GM21381 (cell line): Measurements from ENCODE around the gene CELF5.
"Not testable (repeated sequence)": the region's sequence is repeated elsewhere in the genome, so short reads cannot be mapped to it uniquely, and the experiment has no call there.

Source experiments
- ATAC-seq: cut with Tn5 transposase; IDR thresholded peaks from one replicate; pipeline ENCODE4 v1.9.1; 2021; ENCODE audit warnings: mild to moderate bottlenecking, moderate library complexity; ENCODE audit not compliant: unreplicated experiment

Gene CELF5

GRCh38 chr19:3206216-3206953 is 18.1 kb upstream of the CELF5 start:
- no peak for ATAC-seq

GRCh38 chr19:3207461-3208242 is 16.8 kb upstream of the CELF5 start:
- no peak for ATAC-seq

GRCh38 chr19:3208317-3209207 is 15.9 kb upstream of the CELF5 start:
- no peak for ATAC-seq

GRCh38 chr19:3210347-3211017 is 14.0 kb upstream of the CELF5 start:
- ATAC-seq = no peak

- no peak for ATAC-seq
Observed at GRCh38 chr19:3211191-3211590, 13.3 kb upstream of the CELF5 start.

- no peak for ATAC-seq
Observed at GRCh38 chr19:3213159-3213558, 11.3 kb upstream of the CELF5 start.

- ATAC-seq = no peak
Observed at GRCh38 chr19:3216874-3217273, 7.6 kb upstream of the CELF5 start.

- no peak for ATAC-seq
Observed at GRCh38 chr19:3220576-3220975, 3.9 kb upstream of the CELF5 start.

GRCh38 chr19:3221576-3221975 is 2.9 kb upstream of the CELF5 start:
- not testable (repeated sequence) for ATAC-seq

- ATAC-seq = no peak
Observed at GRCh38 chr19:3222709-3223108, 1.8 kb upstream of the CELF5 start.

GRCh38 chr19:3225169-3225485 is 666 bp downstream of the CELF5 start:
- ATAC-seq = no peak

GRCh38 chr19:3225677-3226093 is 1.2 kb downstream of the CELF5 start:
- ATAC-seq = no peak

- ATAC-seq = no peak
Observed at GRCh38 chr19:3227054-3227626, 2.7 kb downstream of the CELF5 start.

GRCh38 chr19:3229346-3229743 is 4.9 kb downstream of the CELF5 start:
- ATAC-seq = no peak

- no peak for ATAC-seq
Observed at GRCh38 chr19:3229888-3230496, 5.5 kb downstream of the CELF5 start.

GRCh38 chr19:3231288-3231687 is 6.8 kb downstream of the CELF5 start:
- ATAC-seq = no peak

GRCh38 chr19:3233116-3233515 is 8.7 kb downstream of the CELF5 start:
- ATAC-seq = no peak

GRCh38 chr19:3233831-3234230 is 9.4 kb downstream of the CELF5 start:
- ATAC-seq = no peak

- no peak for ATAC-seq
Observed at GRCh38 chr19:3234800-3235199, 10.3 kb downstream of the CELF5 start.

- not testable (repeated sequence) for ATAC-seq
Observed at GRCh38 chr19:3235604-3236003, 11.1 kb downstream of the CELF5 start.
